ENCODE results near the gene RABGAP1. TPM values are rescaled to one million over a fixed set of nuclear protein-coding genes. Genes with fewer than 3 reads are reported as not detected.

Gene RABGAP1
- total and polyA plus RNA-seq, 5 donors from 2014 or later: 19.2 to 50.7 (median 27.7) TPM

GRCh38 chr9:123053711-123054110 is 112.9 kb downstream of the RABGAP1 start:
- H3K4me3 ChIP-seq (ENCODE audit: low read depth, low read length): no peak overlapping the region
- no peaks in the 10 kb centered on the region for H3K27me3 ChIP-seq (ENCODE audit: control insufficient read depth, insufficient read depth, low read length)
- H3K4me1 ChIP-seq (ENCODE audit: control insufficient read depth, insufficient read depth, low read length, poor library complexity, severe bottlenecking): no peaks in the 10 kb centered on the region
- Mint-ChIP-seq H3K27ac (no peak overlapping the region), H3K36me3 (peaks cover 12% of the 10 kb centered on the region), H3K9me3 (no peaks in the 10 kb centered on the region), H3K27me3 (no peaks in the 10 kb centered on the region), H3K4me1 (peaks cover 0 to 4% (median 2%) of the 10 kb centered on the region in 4 donors), H3K4me3 (no peak overlapping the region)
- ATAC-seq (ENCODE audit: low read depth in 2 of 2): no peak
- H3K9me3 ChIP-seq (ENCODE audit: control insufficient read depth in 2 of 2, low read length in 2 of 2): no peaks in the 10 kb centered on the region
- no peak for DNase-seq
- H3K27ac ChIP-seq (ENCODE audit: insufficient read depth, low read length, poor library complexity, severe bottlenecking): no peak overlapping the region
- peaks cover 8% of the 10 kb centered on the region for H3K36me3 ChIP-seq (ENCODE audit: control insufficient read depth, insufficient read depth, low read length)

GRCh38 chr9:123058834-123059233 is 118.0 kb downstream of the RABGAP1 start:
- peaks cover 14% of the 10 kb centered on the region for H3K36me3 Mint-ChIP-seq

DNA sequence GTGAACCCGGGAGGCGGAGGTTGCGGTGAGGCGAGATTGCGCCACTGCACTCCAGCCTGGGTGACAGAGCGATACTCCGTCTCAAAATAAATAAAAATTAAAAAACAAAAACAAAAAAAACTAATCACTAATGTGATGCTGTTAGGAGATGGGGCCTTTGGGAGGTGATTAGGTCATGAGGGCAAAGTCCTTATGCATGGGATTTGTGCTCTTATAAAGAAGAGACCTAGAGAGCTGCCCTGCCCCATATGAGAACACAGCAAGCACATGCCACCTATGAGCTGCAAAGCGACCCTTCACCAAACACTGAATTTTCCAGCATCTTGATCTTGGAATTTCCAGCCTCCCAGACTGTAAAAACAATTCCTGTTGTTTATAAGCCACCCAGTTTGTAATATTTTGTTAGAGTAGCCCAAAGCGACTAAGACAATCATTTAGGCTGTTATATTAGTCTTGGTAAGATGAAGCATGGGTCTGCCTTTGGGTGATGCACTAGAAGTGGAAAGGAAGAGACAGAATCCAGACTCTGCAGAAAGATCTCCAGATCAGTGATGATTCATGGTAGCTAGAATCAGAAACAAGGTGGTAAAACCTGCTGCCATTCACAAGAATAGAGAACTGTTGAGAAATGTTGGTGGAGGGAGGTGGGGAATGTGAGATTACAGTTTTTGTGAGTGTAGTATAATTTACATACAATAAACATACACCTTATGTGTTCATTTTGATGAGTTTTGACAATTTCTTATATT is 118.8 kb downstream of the RABGAP1 start:
- Histone ChIP-seq H3K27ac (ENCODE audit: insufficient read depth, low read length, poor library complexity, severe bottlenecking) (no peak overlapping the region), H3K4me1 (ENCODE audit: control insufficient read depth, insufficient read depth, low read length, poor library complexity, severe bottlenecking) (no peaks in the 10 kb centered on the region), H3K4me3 (ENCODE audit: low read depth, low read length) (no peak overlapping the region), H3K27me3 (ENCODE audit: control insufficient read depth, insufficient read depth, low read length) (no peaks in the 10 kb centered on the region), H3K36me3 (ENCODE audit: control insufficient read depth, insufficient read depth, low read length) (peaks cover 5% of the 10 kb centered on the region), H3K9me3 (ENCODE audit: control insufficient read depth in 2 of 2, low read length in 2 of 2) (no peaks in the 10 kb centered on the region)
- no peaks in the 10 kb centered on the region for H3K9me3 Mint-ChIP-seq
- H3K27me3 Mint-ChIP-seq: no peaks in the 10 kb centered on the region
- no peak for ATAC-seq (ENCODE audit: low read depth in 2 of 2)
- H3K27ac Mint-ChIP-seq: no peak overlapping the region
- peaks cover 0 to 5% (median 0%) of the 10 kb centered on the region in 4 donors for H3K4me1 Mint-ChIP-seq
- DNase-seq: no peak
- H3K36me3 Mint-ChIP-seq: peaks cover 16% of the 10 kb centered on the region
- no peak overlapping the region for H3K4me3 Mint-ChIP-seq

More at GRCh38 chr9:123058834-123059233, 118.0 kb downstream of the RABGAP1 start:
- no peak overlapping the region for H3K27ac ChIP-seq (ENCODE audit: insufficient read depth, low read length, poor library complexity, severe bottlenecking)
- no peaks in the 10 kb centered on the region for H3K9me3 Mint-ChIP-seq
- no peak overlapping the region for H3K4me3 ChIP-seq (ENCODE audit: low read depth, low read length)
- no peaks in the 10 kb centered on the region for H3K27me3 Mint-ChIP-seq
- H3K4me3 Mint-ChIP-seq: no peak overlapping the region
- H3K27ac Mint-ChIP-seq: peak overlapping the region in 1 of 3 donors; percentile 66
- no peaks in the 10 kb centered on the region for H3K9me3 ChIP-seq (ENCODE audit: control insufficient read depth in 2 of 2, low read length in 2 of 2)
- no peaks in the 10 kb centered on the region for H3K27me3 ChIP-seq (ENCODE audit: control insufficient read depth, insufficient read depth, low read length)
- H3K4me1 ChIP-seq (ENCODE audit: control insufficient read depth, insufficient read depth, low read length, poor library complexity, severe bottlenecking): no peaks in the 10 kb centered on the region
- DNase-seq: no peak
- H3K36me3 ChIP-seq (ENCODE audit: control insufficient read depth, insufficient read depth, low read length): peaks cover 8% of the 10 kb centered on the region
- no peak for ATAC-seq (ENCODE audit: low read depth in 2 of 2)
- H3K4me1 Mint-ChIP-seq: peaks cover 0 to 2% (median under 1%) of the 10 kb centered on the region in 4 donors

DNA sequence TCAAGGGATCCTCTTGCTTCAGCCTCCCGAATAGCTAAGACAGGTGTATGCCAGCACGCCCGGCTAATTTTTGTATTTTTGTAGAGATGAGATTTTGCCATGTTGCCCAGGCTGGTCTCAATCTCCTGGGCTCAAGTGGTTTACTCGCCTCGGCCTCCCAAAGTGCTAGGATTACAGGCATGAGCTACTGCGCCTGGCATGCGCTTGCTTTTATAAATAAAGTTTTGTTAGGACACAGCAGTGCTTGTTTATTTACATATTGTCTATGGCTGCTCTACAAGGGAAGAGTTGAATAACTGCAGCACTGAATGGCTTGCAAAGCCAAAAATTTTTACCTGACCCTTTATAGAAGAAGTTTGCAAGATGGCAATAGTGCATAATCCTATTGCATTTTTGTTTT is 120.4 kb downstream of the RABGAP1 start:
- Mint-ChIP-seq H3K36me3 (peaks cover 22% of the 10 kb centered on the region), H3K27me3 (no peaks in the 10 kb centered on the region)

DNA sequence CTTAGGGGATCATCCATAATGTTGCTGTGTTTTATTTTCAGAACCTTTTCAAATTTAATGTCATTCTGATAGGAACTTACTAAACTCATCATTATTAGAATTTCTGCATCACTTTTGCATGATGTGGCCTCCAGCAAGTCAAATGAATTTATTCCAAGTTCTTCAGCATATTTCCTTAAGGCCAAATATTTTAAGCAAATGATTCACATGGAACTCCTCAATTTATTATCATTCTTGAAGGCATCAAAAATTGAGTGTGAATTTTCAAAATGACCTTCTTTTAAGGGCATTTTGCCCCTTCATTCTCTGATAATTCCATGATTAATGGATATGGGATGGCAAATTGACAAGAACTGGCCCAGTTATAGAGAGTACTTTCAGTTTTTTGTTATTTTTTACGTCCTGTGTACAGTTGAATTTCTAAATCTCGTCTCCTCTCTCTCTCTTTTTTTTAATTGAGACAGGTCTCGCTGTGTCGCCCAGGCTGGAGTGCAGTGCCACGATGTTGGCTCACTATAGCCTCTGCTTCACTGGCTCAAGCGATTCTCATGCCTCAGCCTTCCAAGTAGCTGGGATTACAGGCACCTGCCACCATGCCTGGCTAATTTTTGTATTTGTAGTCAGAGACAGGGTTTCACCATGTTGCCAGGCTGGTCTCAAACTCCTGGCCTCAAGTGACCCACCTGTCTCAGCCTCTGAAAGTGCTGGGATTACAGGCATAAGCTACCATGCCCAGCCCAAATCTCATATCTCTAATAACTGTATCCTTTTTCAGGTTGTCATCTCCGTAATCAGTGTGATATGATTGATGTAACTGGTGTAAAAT is 121.7 kb downstream of the RABGAP1 start:
- Mint-ChIP-seq H3K4me1 (peaks cover 0 to 5% (median 2%) of the 10 kb centered on the region in 4 donors), H3K36me3 (peaks cover 27% of the 10 kb centered on the region), H3K27me3 (no peaks in the 10 kb centered on the region), H3K27ac (no peak overlapping the region), H3K4me3 (no peak overlapping the region), H3K9me3 (no peaks in the 10 kb centered on the region)
- Histone ChIP-seq H3K27me3 (ENCODE audit: control insufficient read depth, insufficient read depth, low read length) (no peaks in the 10 kb centered on the region), H3K4me1 (ENCODE audit: control insufficient read depth, insufficient read depth, low read length, poor library complexity, severe bottlenecking) (no peaks in the 10 kb centered on the region), H3K4me3 (ENCODE audit: low read depth, low read length) (no peak overlapping the region), H3K36me3 (ENCODE audit: control insufficient read depth, insufficient read depth, low read length) (peaks cover 27% of the 10 kb centered on the region), H3K27ac (ENCODE audit: insufficient read depth, low read length, poor library complexity, severe bottlenecking) (no peak overlapping the region), H3K9me3 (ENCODE audit: control insufficient read depth in 2 of 2, low read length in 2 of 2) (no peaks in the 10 kb centered on the region)
- ATAC-seq (ENCODE audit: low read depth in 2 of 2) (no peak), DNase-seq (no peak)

More for the DNA sequence above, 120.4 kb downstream of the RABGAP1 start:
- Histone ChIP-seq H3K4me3 (ENCODE audit: low read depth, low read length) (no peak overlapping the region), H3K27me3 (ENCODE audit: control insufficient read depth, insufficient read depth, low read length) (no peaks in the 10 kb centered on the region), H3K4me1 (ENCODE audit: control insufficient read depth, insufficient read depth, low read length, poor library complexity, severe bottlenecking) (no peaks in the 10 kb centered on the region), H3K27ac (ENCODE audit: insufficient read depth, low read length, poor library complexity, severe bottlenecking) (no peak overlapping the region), H3K36me3 (ENCODE audit: control insufficient read depth, insufficient read depth, low read length) (peaks cover 14% of the 10 kb centered on the region), H3K9me3 (ENCODE audit: control insufficient read depth in 2 of 2, low read length in 2 of 2) (no peaks in the 10 kb centered on the region)
- Mint-ChIP-seq H3K27ac (peak overlapping the region in 1 of 3 donors; percentile 41), H3K9me3 (no peaks in the 10 kb centered on the region), H3K4me3 (no peak overlapping the region), H3K4me1 (peaks cover 0 to 5% (median 0%) of the 10 kb centered on the region in 4 donors)
- ATAC-seq (ENCODE audit: low read depth in 2 of 2) (no peak), DNase-seq (no peak)

DNA sequence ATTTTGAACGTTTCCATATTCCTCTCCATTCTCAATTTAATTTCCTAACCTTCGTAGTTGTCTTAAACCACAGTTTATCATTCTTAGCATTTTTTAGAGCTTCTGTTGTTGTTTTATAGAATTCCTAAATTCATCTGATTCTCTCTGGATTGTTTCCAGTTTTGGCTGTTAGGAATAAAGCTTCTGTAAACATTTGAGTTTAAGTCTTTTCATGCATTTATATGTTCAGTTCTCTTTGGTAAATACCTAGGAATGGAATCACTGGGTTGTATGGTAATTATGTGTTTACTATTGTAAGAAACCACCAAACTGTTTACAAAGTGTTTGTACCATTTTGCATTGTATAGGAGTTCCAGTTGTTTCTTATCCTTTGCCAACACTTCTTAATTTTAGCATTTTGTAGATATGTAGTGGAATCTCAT is 122.4 kb downstream of the RABGAP1 start:
- H3K27me3 Mint-ChIP-seq: no peaks in the 10 kb centered on the region
- Histone ChIP-seq H3K9me3 (ENCODE audit: control insufficient read depth in 2 of 2, low read length in 2 of 2) (no peaks in the 10 kb centered on the region), H3K36me3 (ENCODE audit: control insufficient read depth, insufficient read depth, low read length) (peaks cover 27% of the 10 kb centered on the region), H3K27ac (ENCODE audit: insufficient read depth, low read length, poor library complexity, severe bottlenecking) (no peak overlapping the region), H3K4me1 (ENCODE audit: control insufficient read depth, insufficient read depth, low read length, poor library complexity, severe bottlenecking) (no peaks in the 10 kb centered on the region), H3K4me3 (ENCODE audit: low read depth, low read length) (no peak overlapping the region), H3K27me3 (ENCODE audit: control insufficient read depth, insufficient read depth, low read length) (no peaks in the 10 kb centered on the region)
- DNase-seq (no peak), ATAC-seq (ENCODE audit: low read depth in 2 of 2) (no peak)
- no peaks in the 10 kb centered on the region for H3K9me3 Mint-ChIP-seq
- no peak overlapping the region for H3K4me3 Mint-ChIP-seq
- no peak overlapping the region for H3K27ac Mint-ChIP-seq
- peaks cover 0 to 5% (median 3%) of the 10 kb centered on the region in 4 donors for H3K4me1 Mint-ChIP-seq
- peaks cover 27% of the 10 kb centered on the region for H3K36me3 Mint-ChIP-seq

- Histone ChIP-seq H3K4me3 (ENCODE audit: low read depth, low read length) (no peak overlapping the region), H3K36me3 (ENCODE audit: control insufficient read depth, insufficient read depth, low read length) (peaks cover 31% of the 10 kb centered on the region), H3K27me3 (ENCODE audit: control insufficient read depth, insufficient read depth, low read length) (no peaks in the 10 kb centered on the region), H3K27ac (ENCODE audit: insufficient read depth, low read length, poor library complexity, severe bottlenecking) (no peak overlapping the region), H3K9me3 (ENCODE audit: control insufficient read depth in 2 of 2, low read length in 2 of 2) (no peaks in the 10 kb centered on the region), H3K4me1 (ENCODE audit: control insufficient read depth, insufficient read depth, low read length, poor library complexity, severe bottlenecking) (no peaks in the 10 kb centered on the region)
- Mint-ChIP-seq H3K36me3 (peaks cover 27% of the 10 kb centered on the region), H3K4me1 (peaks cover 0 to 5% (median 3%) of the 10 kb centered on the region in 4 donors), H3K27me3 (no peaks in the 10 kb centered on the region), H3K4me3 (no peak overlapping the region), H3K9me3 (no peaks in the 10 kb centered on the region), H3K27ac (peak overlapping the region in 1 of 3 donors; percentile 18)
- DNase-seq (no peak), ATAC-seq (ENCODE audit: low read depth in 2 of 2) (no peak)
Observed at GRCh38 chr9:123063896-123064295, 123.1 kb downstream of the RABGAP1 start.

Data from CD4-positive, CD25-positive, alpha-beta regulatory T cell (primary cell).